K562 (cell line): ENCODE measurements around the gene NUP85. TPM values are rescaled to one million over a fixed set of nuclear protein-coding genes. Genes with fewer than 3 reads are reported as not detected.

ENCODE experiments used
- CREM ChIP-seq: IDR thresholded peaks from 2 replicates; pipeline ENCODE4 v1.6.1; 2014; ENCODE audit warnings: antibody characterized with exemption, low read depth
- FOS ChIP-seq: IDR thresholded peaks from 3 replicates; pipeline ENCODE4 v1.6.1; 2011; ENCODE audit not compliant: insufficient read length; ENCODE audit errors: extremely low read depth
- HMGN3 ChIP-seq: IDR thresholded peaks from 2 replicates; pipeline ENCODE4 v1.6.1; 2011; ENCODE audit warnings: borderline replicate concordance, low read depth, mild to moderate bottlenecking, mixed read lengths, low read length; ENCODE audit not compliant: insufficient read length; ENCODE audit errors: extremely low read depth
- MAZ ChIP-seq, 2 experiments: fragments of 450-650 bp in 1 of 2; sonication (generic) in 1 of 2; formaldehyde crosslinking; IDR thresholded peaks in 1 of 2; conservative IDR thresholded peaks in 1 of 2; 2 replicates each; pipeline versions ENCODE4 v1.4.0 to v1.5.0; 2020; ENCODE audit warnings: mild to moderate bottlenecking in 1 of 2, missing genetic modification reagents in 1 of 2
- POLR2A ChIP-seq: fragments of 450-650 bp; conservative IDR thresholded peaks from 2 replicates; pipeline ENCODE4 v1.6.1; 2016
- POLR2AphosphoS5 ChIP-seq: IDR thresholded peaks from 2 replicates; pipeline ENCODE4 v1.6.1; 2011; ENCODE audit warnings: mild to moderate bottlenecking, low read depth, low read length, moderate library complexity; ENCODE audit not compliant: control insufficient read depth, insufficient read depth
- POLR2B ChIP-seq: fragments of 450-650 bp; IDR thresholded peaks from 2 replicates; pipeline ENCODE4 v1.6.1; 2018; ENCODE audit warnings: low read depth; ENCODE audit not compliant: partially characterized antibody
- RB1 ChIP-seq: fragments of 450-650 bp; IDR thresholded peaks from 2 replicates; pipeline ENCODE4 v1.6.1; 2017; ENCODE audit warnings: low read depth, mild to moderate bottlenecking
- TAF1 ChIP-seq: IDR thresholded peaks from 2 replicates; pipeline ENCODE4 v1.6.1; 2011; ENCODE audit warnings: mild to moderate bottlenecking, low read length, moderate library complexity; ENCODE audit not compliant: insufficient read depth, control insufficient read depth, severe bottlenecking; ENCODE audit errors: extremely low read depth
- THRAP3 ChIP-seq: fragments of 450-650 bp; IDR thresholded peaks from 2 replicates; pipeline ENCODE4 v1.6.1; 2016; ENCODE audit warnings: mild to moderate bottlenecking, inconsistent platforms, borderline replicate concordance
- WHSC1 ChIP-seq: IDR thresholded peaks from one replicate; pipeline ENCODE4 v1.6.1; 2012; ENCODE audit warnings: low read length, control low read depth, inconsistent platforms
- XRCC5 ChIP-seq: fragments of 200-400 bp; formaldehyde crosslinking; IDR thresholded peaks from 2 replicates; pipeline ENCODE4 v1.6.1; 2017; ENCODE audit warnings: low read depth, mild to moderate bottlenecking, low read length
- ZBED1 ChIP-seq: IDR thresholded peaks from 2 replicates; pipeline ENCODE4 v1.6.1; 2014
- ZC3H4 ChIP-seq: sonication (generic); formaldehyde crosslinking; IDR thresholded peaks from 2 replicates; pipeline ENCODE4 v1.9.0; 2021; ENCODE audit warnings: missing genetic modification reagents, borderline replicate concordance
- polyA plus RNA-seq, 8 experiments: library from polyadenylated mRNA; depleted of rRNA in 4 of 8; stranded (reverse) in 5 of 8; unstranded in 3 of 8; fragments of >200 nt; fragmentation: Nextera tagmentation in 2 of 8; fragmentation: Illumina TruSeq in 1 of 8; extraction: Ambion mirVana in 2 of 8; extraction: Trizol in 1 of 8; gene quantifications; 2 replicates each; pipeline versions ENCODE4 v1.2.1 to v1.2.3, GENCODE V29; 2011 to 2014; ENCODE audit warnings: inconsistent platforms in 1 of 8, missing spikeins in 1 of 8
- total RNA-seq, 7 experiments: library from RNA; depleted of rRNA in 6 of 7; stranded (reverse); fragments of >200 nt in 6 of 7; fragmentation: Illumina TruSeq in 2 of 7; extraction: Trizol in 2 of 7; gene quantifications; 2 replicates each; pipeline versions ENCODE4 v1.2.1 to v1.2.3, GENCODE V29; 2011 to 2021; ENCODE audit warnings: low replicate concordance in 1 of 7
- TF ChIP-seq, protein P1 (sequence below): fragments of 450-650 bp; formaldehyde crosslinking; IDR thresholded peaks from 2 replicates; pipeline ENCODE4 v1.4.0; 2022; ENCODE audit warnings: missing genetic modification characterization
- TF ChIP-seq, protein P2 (sequence below): fragments of 250-450 bp; sonication (Bioruptor Pico); IDR thresholded peaks from 2 replicates; pipeline ENCODE4 v1.8.0; 2022; ENCODE audit warnings: moderate library complexity, mild to moderate bottlenecking, inconsistent platforms
- TF ChIP-seq, protein P3 (sequence below): sonication (generic); formaldehyde crosslinking; IDR thresholded peaks from 2 replicates; pipeline ENCODE4 v1.8.0; 2022; ENCODE audit warnings: missing genetic modification reagents, mild to moderate bottlenecking, moderate library complexity, borderline replicate concordance

NUP85 gene
- total and polyA plus RNA-seq, 9 of the 15 experiments (the other 6 are each of a cell fraction or from before 2014, with no cell fraction given), result 50.2 to 177 (median 110) TPM

DNA sequence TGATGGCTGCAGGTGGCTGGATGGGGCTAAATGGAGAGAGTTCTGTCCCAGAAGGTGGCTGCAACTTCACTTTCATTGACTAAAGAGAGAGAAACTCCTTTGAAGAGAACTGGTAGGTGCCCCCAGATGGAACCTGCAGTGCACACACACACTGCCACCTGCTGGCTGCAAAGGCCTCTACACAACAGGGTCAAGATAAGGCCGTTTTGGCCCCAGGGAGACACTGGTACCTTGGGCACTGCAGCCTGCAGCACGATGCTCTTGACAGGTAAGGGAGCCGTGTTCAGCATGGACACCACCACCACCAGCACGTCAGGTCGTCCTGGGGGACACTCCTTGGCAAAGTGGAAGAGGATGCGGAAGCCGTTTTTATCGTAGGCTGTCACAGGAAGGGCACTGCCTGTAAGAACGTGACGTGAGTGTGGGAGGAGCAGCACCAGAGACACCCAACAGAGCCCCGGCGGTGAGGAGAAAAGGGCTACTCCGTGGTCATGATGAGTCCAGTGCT, 33.3 kb downstream of the NUP85 start (continued):
- TF ChIP-seq TAF1, result no peak
- peak; percentile 50; the same call in 1 of the 2 replicates for TF ChIP-seq POLR2AphosphoS5
- TF ChIP-seq, protein P1, sequence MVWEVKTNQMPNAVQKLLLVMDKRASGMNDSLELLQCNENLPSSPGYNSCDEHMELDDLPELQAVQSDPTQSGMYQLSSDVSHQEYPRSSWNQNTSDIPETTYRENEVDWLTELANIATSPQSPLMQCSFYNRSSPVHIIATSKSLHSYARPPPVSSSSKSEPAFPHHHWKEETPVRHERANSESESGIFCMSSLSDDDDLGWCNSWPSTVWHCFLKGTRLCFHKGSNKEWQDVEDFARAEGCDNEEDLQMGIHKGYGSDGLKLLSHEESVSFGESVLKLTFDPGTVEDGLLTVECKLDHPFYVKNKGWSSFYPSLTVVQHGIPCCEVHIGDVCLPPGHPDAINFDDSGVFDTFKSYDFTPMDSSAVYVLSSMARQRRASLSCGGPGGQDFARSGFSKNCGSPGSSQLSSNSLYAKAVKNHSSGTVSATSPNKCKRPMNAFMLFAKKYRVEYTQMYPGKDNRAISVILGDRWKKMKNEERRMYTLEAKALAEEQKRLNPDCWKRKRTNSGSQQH (CRISPR knock-in tag), result no peak
- TF ChIP-seq XRCC5, result peak; percentile 51; the same call in 1 of the 2 replicates
- peak; percentile 75 for TF ChIP-seq RB1
- no peak for TF ChIP-seq WHSC1
- 0 out of 2 replicates have a peak, but pooled peaks have one; percentile 31 for TF ChIP-seq ZC3H4
- TF ChIP-seq ZBED1, result 0 out of 2 replicates have a peak, but pooled peaks have one; percentile 26
- TF ChIP-seq FOS, result no peak
- TF ChIP-seq, protein P2, sequence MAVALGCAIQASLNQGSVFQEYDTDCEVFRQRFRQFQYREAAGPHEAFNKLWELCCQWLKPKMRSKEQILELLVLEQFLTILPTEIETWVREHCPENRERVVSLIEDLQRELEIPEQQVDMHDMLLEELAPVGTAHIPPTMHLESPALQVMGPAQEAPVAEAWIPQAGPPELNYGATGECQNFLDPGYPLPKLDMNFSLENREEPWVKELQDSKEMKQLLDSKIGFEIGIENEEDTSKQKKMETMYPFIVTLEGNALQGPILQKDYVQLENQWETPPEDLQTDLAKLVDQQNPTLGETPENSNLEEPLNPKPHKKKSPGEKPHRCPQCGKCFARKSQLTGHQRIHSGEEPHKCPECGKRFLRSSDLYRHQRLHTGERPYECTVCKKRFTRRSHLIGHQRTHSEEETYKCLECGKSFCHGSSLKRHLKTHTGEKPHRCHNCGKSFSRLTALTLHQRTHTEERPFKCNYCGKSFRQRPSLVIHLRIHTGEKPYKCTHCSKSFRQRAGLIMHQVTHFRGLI, result no peak
- TF ChIP-seq CREM, result peak; percentile 61; the same call in 1 of the 2 replicates
- TF ChIP-seq POLR2A, result peak; percentile 58
- peak; percentile 28 for TF ChIP-seq POLR2B
- TF ChIP-seq, protein P3, sequence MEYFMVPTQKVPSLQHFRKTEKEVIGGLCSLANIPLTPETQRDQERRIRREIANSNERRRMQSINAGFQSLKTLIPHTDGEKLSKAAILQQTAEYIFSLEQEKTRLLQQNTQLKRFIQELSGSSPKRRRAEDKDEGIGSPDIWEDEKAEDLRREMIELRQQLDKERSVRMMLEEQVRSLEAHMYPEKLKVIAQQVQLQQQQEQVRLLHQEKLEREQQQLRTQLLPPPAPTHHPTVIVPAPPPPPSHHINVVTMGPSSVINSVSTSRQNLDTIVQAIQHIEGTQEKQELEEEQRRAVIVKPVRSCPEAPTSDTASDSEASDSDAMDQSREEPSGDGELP (CRISPR knock-in tag), result peak; percentile 19; the same call in 1 of the 2 replicates
- TF ChIP-seq MAZ (CRISPR knock-in tag; conservative IDR thresholded peaks at IDR 0.05 in 1 of 2, IDR thresholded peaks at IDR 0.05 in 1 of 2), result peak in 1 of 2 experiments; percentile 72; a peak in 2 of 4 replicates
- TF ChIP-seq HMGN3, result no peak
- TF ChIP-seq THRAP3, result 0 out of 2 replicates have a peak, but pooled peaks have one; percentile 16
- TF ChIP-seq, all 486 proteins: peak for 27
